IPS-15b (cell line): ENCODE data around the gene LDLRAD1.
"Not testable (repeated sequence)": the region's sequence is repeated elsewhere in the genome, so short reads cannot be mapped to it uniquely, and the experiment has no call there.

ENCODE experiments used
- H3K27me3 ChIP-seq: one replicate; pipeline ENCODE4 v1.6.1; 2013; ENCODE audit warnings: low read length; ENCODE audit not compliant: control insufficient read depth, insufficient read depth
- H3K36me3 ChIP-seq: one replicate; pipeline ENCODE4 v1.6.1; 2013; ENCODE audit warnings: low read length; ENCODE audit not compliant: control insufficient read depth, insufficient read depth
- H3K4me1 ChIP-seq: one replicate; pipeline ENCODE4 v1.6.1; 2013; ENCODE audit warnings: mild to moderate bottlenecking, low read length; ENCODE audit not compliant: control insufficient read depth, insufficient read depth
- H3K4me3 ChIP-seq: one replicate; pipeline ENCODE4 v1.5.1; 2013; ENCODE audit warnings: low read depth, low read length
- H3K9ac ChIP-seq: one replicate; pipeline ENCODE4 v1.6.1; 2013; ENCODE audit warnings: low read depth, mild to moderate bottlenecking, low read length
- H3K9me3 ChIP-seq: one replicate; pipeline ENCODE4 v1.6.1; 2013; ENCODE audit warnings: mild to moderate bottlenecking, low read length; ENCODE audit not compliant: control insufficient read depth, insufficient read depth

LDLRAD1 gene

GRCh38 chr1:54041806-54042205, 23.8 kb upstream of the LDLRAD1 start:
- H3K4me1 ChIP-seq: no peaks in the 10 kb centered on the region
- H3K27me3 ChIP-seq: no peaks in the 10 kb centered on the region
- H3K9me3 ChIP-seq: no peaks in the 10 kb centered on the region
- no peak overlapping the region for H3K9ac ChIP-seq
- no peak overlapping the region for H3K4me3 ChIP-seq
- H3K36me3 ChIP-seq: peaks cover 6% of the 10 kb centered on the region

GRCh38 chr1:54037476-54037875, 19.5 kb upstream of the LDLRAD1 start:
- H3K27me3 ChIP-seq: no peaks in the 10 kb centered on the region

GRCh38 chr1:54028306-54029251, 10.6 kb upstream of the LDLRAD1 start:
- Histone ChIP-seq H3K36me3 (no peaks in the 10 kb centered on the region), H3K27me3 (no peaks in the 10 kb centered on the region), H3K4me1 (no peaks in the 10 kb centered on the region), H3K4me3 (no peak overlapping the region), H3K9ac (no peak overlapping the region), H3K9me3 (no peaks in the 10 kb centered on the region)

More at GRCh38 chr1:54037476-54037875, 19.5 kb upstream of the LDLRAD1 start:
- Histone ChIP-seq H3K4me3 (no peak overlapping the region), H3K9me3 (no peaks in the 10 kb centered on the region), H3K9ac (no peak overlapping the region), H3K36me3 (peaks cover 14% of the 10 kb centered on the region), H3K4me1 (no peaks in the 10 kb centered on the region)

GRCh38 chr1:54027848-54028247, 9.9 kb upstream of the LDLRAD1 start:
- H3K27me3 ChIP-seq: no peaks in the 10 kb centered on the region
- H3K36me3 ChIP-seq: no peaks in the 10 kb centered on the region
- no peak overlapping the region for H3K4me3 ChIP-seq
- no peak overlapping the region for H3K9ac ChIP-seq
- no peaks in the 10 kb centered on the region for H3K9me3 ChIP-seq
- H3K4me1 ChIP-seq: no peaks in the 10 kb centered on the region

- H3K27me3 ChIP-seq, H3K4me3 ChIP-seq, H3K4me1 ChIP-seq, H3K36me3 ChIP-seq, H3K9ac ChIP-seq, H3K9me3 ChIP-seq: not testable (repeated sequence)
Measured at GRCh38 chr1:54024811-54025210, 6.8 kb upstream of the LDLRAD1 start.

GRCh38 chr1:54024358-54024757, 6.4 kb upstream of the LDLRAD1 start:
- no peaks in the 10 kb centered on the region for H3K36me3 ChIP-seq
- no peak overlapping the region for H3K4me3 ChIP-seq
- no peaks in the 10 kb centered on the region for H3K4me1 ChIP-seq
- no peaks in the 10 kb centered on the region for H3K27me3 ChIP-seq
- no peak overlapping the region for H3K9ac ChIP-seq
- H3K9me3 ChIP-seq: no peaks in the 10 kb centered on the region

GRCh38 chr1:54019562-54020176, 1.7 kb upstream of the LDLRAD1 start:
- not testable (repeated sequence) for H3K36me3 ChIP-seq, H3K9me3 ChIP-seq, H3K4me3 ChIP-seq, H3K4me1 ChIP-seq, H3K9ac ChIP-seq, H3K27me3 ChIP-seq

GRCh38 chr1:54018635-54019034, 649 bp upstream of the LDLRAD1 start:
- Histone ChIP-seq H3K9me3 (no peaks in the 10 kb centered on the region), H3K9ac (no peak overlapping the region), H3K36me3 (no peaks in the 10 kb centered on the region), H3K4me3 (no peak overlapping the region), H3K27me3 (no peaks in the 10 kb centered on the region), H3K4me1 (peaks cover 7% of the 10 kb centered on the region)

GRCh38 chr1:54016343-54017282, 1.4 kb downstream of the LDLRAD1 start:
- H3K4me3 ChIP-seq: no peak overlapping the region
- H3K36me3 ChIP-seq: no peaks in the 10 kb centered on the region
- H3K27me3 ChIP-seq: no peaks in the 10 kb centered on the region
- no peak overlapping the region for H3K9ac ChIP-seq
- no peaks in the 10 kb centered on the region for H3K9me3 ChIP-seq
- peaks cover 7% of the 10 kb centered on the region for H3K4me1 ChIP-seq

- no peaks in the 10 kb centered on the region for H3K9me3 ChIP-seq
- no peak overlapping the region for H3K9ac ChIP-seq
- no peaks in the 10 kb centered on the region for H3K27me3 ChIP-seq
- H3K36me3 ChIP-seq: no peaks in the 10 kb centered on the region
- H3K4me3 ChIP-seq: no peak overlapping the region
- peaks cover 7% of the 10 kb centered on the region for H3K4me1 ChIP-seq
Measured at GRCh38 chr1:54014009-54014629, 3.9 kb downstream of the LDLRAD1 start.

- Histone ChIP-seq H3K9ac (no peak overlapping the region), H3K27me3 (no peaks in the 10 kb centered on the region), H3K36me3 (no peaks in the 10 kb centered on the region), H3K4me3 (no peak overlapping the region), H3K9me3 (no peaks in the 10 kb centered on the region), H3K4me1 (peaks cover 7% of the 10 kb centered on the region)
Measured at GRCh38 chr1:54013393-54014008, 4.5 kb downstream of the LDLRAD1 start.
